Right lung (tissue), 5 donors: Measurements from ENCODE around the gene RNASE3. TPM values are rescaled to one million over a fixed set of nuclear protein-coding genes. Genes with fewer than 3 reads are reported as not detected.
"Not testable (repeated sequence)": the region's sequence is repeated elsewhere in the genome, so short reads cannot be mapped to it uniquely, and the experiment has no call there.

Experiments
- DNase-seq, 2 donors: peaks; one replicate each; pipeline ENCODE4 v3.0.0-alpha.2; 2013
- polyA plus RNA-seq, 5 donors: library from polyadenylated mRNA; unstranded; fragments of 120-200 nt; gene quantifications; one replicate each; pipeline versions ENCODE4 v1.2.1 to v1.2.3, GENCODE V29; 2013; ENCODE audit warnings: inconsistent platforms in 1 of 5, low replicate concordance in 1 of 5; ENCODE audit not compliant: insufficient read length in 5 of 5, insufficient read depth in 1 of 5

Gene RNASE3
- polyA plus RNA-seq, 5 donors: 0.44 to 1.6 (median 0.72) TPM; not detected in 1

- DNase-seq: not testable (repeated sequence)
These were observed 19.6 kb downstream of the RNASE3 start for GRCh38 chr14:20910822-20911221.

GRCh38 chr14:20919038-20919756 lies 28.0 kb downstream of the RNASE3 start:
- DNase-seq: not testable (repeated sequence)

- DNase-seq: not testable (repeated sequence)
These were observed 32.6 kb downstream of the RNASE3 start for GRCh38 chr14:20923766-20924297.

GRCh38 chr14:20934148-20934762 lies 43.1 kb downstream of the RNASE3 start:
- no peak for DNase-seq

GRCh38 chr14:20935303-20935984 lies 44.3 kb downstream of the RNASE3 start:
- DNase-seq: no peak

Other genes starting within 250 kb of the RNASE3 start
- not detected for gene OR6S1, start 249.7 kb upstream of the RNASE3 start, polyA plus RNA-seq
- 10 to 100 TPM in 1 of 5 donors, 1 to 10 TPM in 4; 6.6 to 10.1 (median 9.1) TPM for gene RNASE4, start 206.8 kb upstream of the RNASE3 start, polyA plus RNA-seq
- gene ANG, start 202.6 kb upstream of the RNASE3 start, polyA plus RNA-seq: 10 to 100 TPM in 2 of 5 donors, 1 to 10 TPM in 3; 7.2 to 11.7 (median 8.9) TPM
- gene EDDM3A, start 145.5 kb upstream of the RNASE3 start, polyA plus RNA-seq: under 1 TPM in 1 of 5 donors, not detected in 4; 0.16 TPM
- not detected for gene EDDM3B, start 123.0 kb upstream of the RNASE3 start, polyA plus RNA-seq
- 1 to 10 TPM; 6.5 to 8.3 (median 7.9) TPM for gene RNASE6, start 110.1 kb upstream of the RNASE3 start, polyA plus RNA-seq
- gene RNASE1, start 88.5 kb upstream of the RNASE3 start, polyA plus RNA-seq: 100 to 1,000 TPM; 299 to 478 (median 401) TPM
- gene RNASE2, start 64.1 kb downstream of the RNASE3 start, polyA plus RNA-seq: 1 to 10 TPM; 1.2 to 2.5 (median 1.8) TPM
- gene METTL17, start 98.6 kb downstream of the RNASE3 start, polyA plus RNA-seq: 100 to 1,000 TPM; 104 to 139 (median 116) TPM
- gene SLC39A2, start 107.9 kb downstream of the RNASE3 start, polyA plus RNA-seq: under 1 TPM in 2 of 5 donors, not detected in 3; 0.14 to 0.49 TPM
- 100 to 1,000 TPM; 123 to 163 (median 138) TPM for gene NDRG2, start 133.7 kb downstream of the RNASE3 start, polyA plus RNA-seq
- gene TPPP2, start 138.8 kb downstream of the RNASE3 start, polyA plus RNA-seq: under 1 TPM; 0.12 to 0.39 (median 0.23) TPM
- gene RNASE13, start 143.4 kb downstream of the RNASE3 start, polyA plus RNA-seq: under 1 TPM in 1 of 5 donors, not detected in 4; 0.16 TPM
- gene RNASE7, start 151.0 kb downstream of the RNASE3 start, polyA plus RNA-seq: under 1 TPM in 3 of 5 donors, not detected in 2; 0.12 to 0.13 (median 0.12) TPM
- gene RNASE8, start 166.4 kb downstream of the RNASE3 start, polyA plus RNA-seq: not detected
- 10 to 100 TPM; 69.5 to 88.8 (median 83.3) TPM for gene ARHGEF40, start 178.9 kb downstream of the RNASE3 start, polyA plus RNA-seq
- gene ZNF219, start 207.3 kb downstream of the RNASE3 start, polyA plus RNA-seq: 10 to 100 TPM; 28.2 to 49.2 (median 34.2) TPM
- 1 to 10 TPM in 3 of 5 donors, under 1 TPM in 2; 0.74 to 2.3 (median 1.0) TPM for gene TMEM253, start 209.7 kb downstream of the RNASE3 start, polyA plus RNA-seq